HG03460 (cell line): ENCODE results near the gene CCDC57.

ENCODE experiments used
- ATAC-seq: cut with Tn5 transposase; IDR thresholded peaks from one replicate; pipeline ENCODE4 v1.9.1; 2021; ENCODE audit not compliant: unreplicated experiment

Gene CCDC57

DNA sequence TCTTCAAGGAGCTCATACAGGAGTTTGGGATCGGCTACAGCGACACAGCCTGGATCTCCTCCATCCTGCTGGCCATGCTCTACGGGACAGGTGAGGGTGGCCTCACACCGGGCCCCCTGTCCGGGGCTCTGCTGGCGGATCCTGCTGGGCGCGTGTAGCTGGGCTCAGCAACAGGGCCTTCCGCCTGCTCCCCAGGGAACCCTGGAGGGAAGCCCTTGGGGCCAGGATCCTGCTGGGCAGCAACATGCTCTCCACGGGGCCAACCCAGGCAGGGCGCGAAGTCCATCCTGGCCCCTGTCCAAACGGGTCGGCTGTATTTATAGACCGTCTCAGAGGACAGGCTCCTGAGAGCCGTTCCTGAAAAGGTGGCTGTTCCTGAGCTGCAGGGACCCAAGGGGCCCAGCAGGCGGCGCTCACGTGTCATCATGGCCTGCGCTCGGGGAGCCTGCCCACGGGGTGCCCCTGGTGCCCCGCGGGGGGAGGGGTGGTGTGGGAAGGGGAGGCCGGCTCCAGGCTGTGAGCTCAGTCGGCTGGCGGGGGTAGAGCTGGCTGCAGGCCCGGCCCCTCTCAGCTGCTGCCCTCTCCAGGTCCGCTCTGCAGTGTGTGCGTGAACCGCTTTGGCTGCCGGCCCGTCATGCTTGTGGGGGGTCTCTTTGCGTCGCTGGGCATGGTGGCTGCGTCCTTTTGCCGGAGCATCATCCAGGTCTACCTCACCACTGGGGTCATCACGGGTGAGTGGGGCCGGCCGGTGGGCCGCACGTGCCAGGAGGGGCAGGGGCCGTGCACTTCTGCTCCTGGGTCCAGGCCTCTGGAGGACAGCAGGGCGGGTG, 23.7 kb upstream of the CCDC57 start:
- no peak for ATAC-seq

DNA sequence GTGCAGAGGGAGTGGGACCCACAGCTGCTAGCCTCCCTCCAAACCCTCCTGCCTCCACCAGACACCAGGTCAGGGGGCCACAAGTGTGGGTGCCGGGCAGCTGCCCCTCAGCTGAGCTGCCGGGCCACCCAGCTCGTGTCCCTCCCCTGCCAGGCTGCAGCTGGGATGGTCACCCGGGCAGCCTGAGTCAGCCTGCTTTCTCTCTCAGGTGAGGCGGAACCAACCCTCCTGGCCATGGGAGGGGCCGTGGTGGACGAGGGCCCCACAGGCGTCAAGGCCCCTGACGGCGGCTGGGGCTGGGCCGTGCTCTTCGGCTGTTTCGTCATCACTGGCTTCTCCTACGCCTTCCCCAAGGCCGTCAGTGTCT, 23.1 kb upstream of the CCDC57 start:
- ATAC-seq = no peak

DNA sequence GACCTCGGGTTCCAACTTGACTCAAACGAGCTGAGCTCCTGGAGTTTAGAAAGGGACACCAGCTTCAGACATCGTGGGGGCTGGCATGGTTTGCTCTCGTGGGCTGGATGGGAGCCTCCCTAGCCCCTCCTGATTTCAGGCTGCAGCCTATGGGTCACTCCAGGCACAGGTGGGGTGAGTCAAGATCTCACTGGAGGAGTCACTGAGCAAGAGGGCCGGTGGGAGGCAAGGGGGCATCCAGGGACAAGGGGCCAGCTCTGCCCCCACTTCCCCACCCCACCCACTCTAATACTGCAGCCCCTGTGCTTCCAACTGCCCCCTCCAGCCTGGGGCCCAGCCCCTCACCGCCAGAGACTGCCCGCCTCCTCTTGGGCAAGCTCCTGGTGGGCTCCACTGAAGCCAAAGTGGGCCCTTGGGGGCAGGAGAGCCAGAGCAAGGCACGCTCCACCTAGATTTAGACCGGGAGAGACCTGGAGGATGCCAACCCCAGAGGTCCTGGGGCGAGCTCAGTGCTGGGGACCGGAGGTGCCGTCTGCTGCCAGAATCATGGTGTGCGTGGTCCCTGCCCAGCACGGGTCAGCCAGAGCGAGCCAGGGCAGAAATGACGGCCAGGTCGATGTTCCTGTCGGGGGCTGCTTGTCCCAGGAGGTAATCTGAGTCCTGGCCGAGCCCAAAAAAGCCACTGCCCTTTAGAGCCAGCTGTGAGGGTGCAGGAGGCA, 22.6 kb upstream of the CCDC57 start:
- ATAC-seq = no peak

DNA sequence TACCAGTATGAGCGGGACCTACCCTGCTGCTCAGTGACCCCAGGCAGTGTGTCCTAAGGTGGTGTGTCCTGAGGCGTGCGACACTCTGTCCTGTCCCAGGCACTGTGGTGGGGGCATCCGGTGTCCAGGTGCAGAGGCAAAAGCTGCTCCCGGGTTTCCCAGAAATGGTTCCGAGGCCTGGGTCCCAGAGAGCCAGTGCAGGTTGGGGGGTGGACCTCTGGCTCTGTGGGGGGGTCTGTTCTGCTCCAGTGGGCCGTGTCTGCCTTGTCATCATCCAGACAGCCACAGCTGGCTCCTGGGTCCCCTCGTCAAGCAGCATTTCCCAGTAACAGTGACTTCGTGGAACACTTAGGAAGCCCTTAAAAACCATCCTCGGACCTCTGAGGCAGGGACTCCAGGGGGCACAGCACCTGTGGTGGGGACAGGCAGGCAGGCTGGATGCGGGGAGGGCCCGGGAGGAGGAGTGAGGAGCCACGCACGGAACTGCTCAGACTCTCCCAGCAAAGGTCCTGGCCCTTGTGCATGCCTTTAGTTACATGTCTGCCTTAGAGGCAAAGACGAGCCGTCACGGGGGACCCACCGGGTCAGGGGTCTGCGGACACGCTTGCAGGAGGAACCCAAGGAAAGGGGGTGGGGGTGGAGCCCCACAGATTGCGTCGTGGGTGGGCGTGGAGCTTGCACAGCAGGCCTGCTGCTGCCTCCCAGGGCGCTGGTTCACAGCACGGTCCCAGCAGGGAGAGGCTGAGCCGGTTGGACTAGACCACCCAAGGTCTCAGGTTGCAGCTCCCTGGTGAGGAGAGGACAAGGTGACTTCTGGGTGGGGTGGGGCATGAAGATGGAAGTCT, 21.8 kb upstream of the CCDC57 start:
- ATAC-seq = no peak

DNA sequence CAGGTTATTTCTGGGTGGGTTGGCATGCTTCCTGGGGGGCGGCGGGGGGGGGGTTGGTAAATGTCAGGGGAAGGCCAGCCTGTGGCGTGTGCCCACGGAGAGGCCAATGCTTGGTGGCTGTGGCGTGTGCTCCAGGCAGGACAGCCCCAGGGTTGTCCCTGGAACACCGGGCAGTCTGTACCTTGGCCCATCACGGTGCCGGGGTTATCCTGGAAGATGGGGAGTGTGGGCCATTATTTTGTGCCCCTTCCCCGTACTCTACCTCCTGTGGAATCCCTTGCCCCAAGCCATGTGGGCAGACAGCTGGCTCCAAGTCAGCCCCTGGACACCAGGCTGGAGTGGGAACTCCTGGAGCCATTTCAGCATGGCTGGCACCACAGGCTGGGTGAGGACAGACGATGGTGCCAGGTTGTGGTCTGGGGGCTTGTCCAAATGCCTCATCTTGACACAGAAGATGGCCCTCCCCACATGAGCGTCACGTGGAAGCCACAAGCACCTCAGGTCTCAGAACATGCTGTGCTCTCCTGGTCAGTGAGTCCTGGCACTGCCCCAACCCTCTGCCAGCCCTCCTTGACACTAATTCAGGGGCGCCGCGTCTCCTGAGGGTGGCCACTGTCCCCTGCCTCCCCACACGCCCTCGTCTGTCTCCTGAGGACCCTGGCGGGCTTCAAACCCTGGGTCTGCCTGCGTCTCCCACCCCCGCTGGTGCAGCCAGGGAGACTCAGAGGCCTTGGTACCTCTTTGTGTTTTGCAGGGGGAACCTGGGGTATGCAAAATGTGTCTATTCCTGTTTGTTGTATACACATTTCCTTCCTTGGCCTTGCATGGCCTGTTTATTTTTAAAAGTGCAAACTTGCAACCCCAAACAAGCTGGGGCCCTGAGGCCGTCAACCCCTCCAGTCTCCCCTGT, 20.5 kb upstream of the CCDC57 start:
- ATAC-seq = no peak

DNA sequence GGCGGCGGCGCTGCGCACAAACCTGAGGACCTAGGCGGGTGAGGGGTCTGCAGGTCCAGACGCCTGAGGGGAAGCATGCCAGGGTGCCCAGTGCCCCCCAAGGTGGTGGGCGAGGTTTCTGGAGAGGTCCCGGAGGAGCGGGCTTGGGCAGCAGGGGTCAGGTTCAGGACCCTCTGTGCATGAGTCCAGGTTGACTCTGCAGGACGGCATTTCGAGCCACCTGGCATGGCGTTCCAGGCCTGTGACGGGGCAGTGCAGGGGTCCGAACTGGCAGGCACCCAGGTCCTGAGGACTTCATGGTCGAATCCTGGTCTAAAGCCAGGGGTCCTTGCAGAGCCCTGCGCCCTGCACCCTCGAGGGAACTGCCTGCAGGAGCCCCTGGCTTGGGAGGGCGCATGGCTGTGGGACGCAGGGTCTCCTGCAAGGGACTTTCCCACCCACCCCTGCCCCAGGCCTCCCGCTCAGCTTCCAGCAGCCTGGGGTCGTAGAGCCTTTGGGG, 19.7 kb upstream of the CCDC57 start:
- no peak for ATAC-seq

DNA sequence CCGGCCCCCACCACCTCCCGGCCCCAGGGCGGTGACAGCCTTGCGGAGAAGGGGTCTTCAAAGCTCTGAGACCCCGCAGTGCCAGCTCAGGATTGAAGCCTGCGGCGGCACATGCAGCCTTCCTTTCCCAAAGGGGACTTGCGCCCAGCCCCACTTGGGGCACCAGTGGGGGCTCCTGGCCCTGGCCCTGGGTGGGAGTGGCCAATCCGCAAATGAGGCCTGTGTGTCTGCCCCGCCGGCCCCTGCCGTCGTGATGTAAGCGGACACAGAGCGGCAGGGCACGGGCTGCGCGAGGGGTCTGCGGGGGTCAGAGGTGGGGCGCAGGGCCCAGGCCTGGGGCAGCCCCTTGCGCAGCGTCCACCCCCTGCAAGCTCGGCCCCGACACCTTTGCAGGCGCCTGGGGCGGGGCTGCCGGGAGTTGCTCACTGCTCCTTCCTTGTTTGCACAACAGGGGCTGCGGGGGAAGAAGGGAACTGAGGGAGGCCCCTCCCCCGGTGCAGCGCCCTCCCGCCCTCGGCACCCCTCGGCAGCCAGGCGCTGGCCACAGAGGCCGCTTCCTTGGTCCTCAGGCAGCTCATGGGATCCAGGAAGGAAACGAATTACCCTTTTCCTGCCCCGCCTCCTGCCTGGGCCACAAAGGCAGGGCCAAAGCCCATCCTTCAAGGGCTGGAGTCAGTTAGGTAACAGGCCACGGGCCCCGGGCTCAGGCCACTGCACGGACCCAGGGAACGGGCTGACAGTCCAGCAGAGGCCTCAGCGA, 19.1 kb upstream of the CCDC57 start:
- peak; percentile 2 for ATAC-seq

DNA sequence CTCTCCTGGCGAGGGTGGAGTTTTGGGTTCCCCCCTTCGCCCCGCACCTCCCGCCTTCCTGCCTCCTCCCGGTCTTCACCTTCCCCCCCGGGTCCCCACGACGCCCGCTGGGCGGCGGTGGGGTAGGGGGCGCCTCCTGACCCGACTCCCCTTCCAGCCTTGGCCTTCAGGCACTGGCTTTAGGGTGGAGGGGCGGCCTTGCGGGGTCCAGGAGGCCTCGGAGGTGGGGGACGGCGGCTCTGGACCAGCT, 18.6 kb upstream of the CCDC57 start:
- peak; percentile 13 for ATAC-seq

DNA sequence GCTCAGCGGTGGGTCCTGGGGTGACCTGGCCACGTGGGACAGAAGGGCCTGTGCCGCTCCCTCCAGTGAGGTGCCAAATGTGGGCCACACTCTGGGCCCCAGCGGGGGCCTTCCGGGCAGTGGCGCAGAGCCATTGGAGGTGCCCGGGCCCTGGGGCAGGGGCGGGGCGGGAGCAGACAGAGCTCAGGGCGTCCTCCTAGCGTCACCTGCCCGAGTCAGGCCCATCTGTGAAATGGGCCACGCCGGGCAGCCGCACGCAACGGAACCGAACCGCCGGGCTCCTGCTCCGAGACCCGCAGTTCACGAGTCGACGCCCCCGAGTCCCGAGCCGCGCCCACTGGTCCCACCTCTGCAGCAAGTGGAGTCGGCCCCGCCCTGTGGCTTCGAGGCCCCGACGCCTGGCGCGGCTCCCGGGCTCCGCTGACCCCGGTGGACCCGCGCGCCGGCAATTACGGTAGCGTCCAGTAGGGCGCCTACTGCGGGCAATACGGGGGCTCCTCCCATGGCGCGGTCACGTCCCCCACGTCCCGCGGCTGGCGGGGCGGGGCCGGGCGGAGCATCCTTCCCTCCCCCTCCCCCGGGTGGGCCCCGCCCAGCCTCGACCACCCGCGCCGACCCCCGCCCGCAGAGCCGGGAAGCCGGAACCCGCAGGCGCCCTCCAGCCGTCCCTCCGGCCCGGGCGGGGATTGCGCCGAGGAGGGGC, 18.1 kb upstream of the CCDC57 start:
- ATAC-seq = peak; percentile 35

DNA sequence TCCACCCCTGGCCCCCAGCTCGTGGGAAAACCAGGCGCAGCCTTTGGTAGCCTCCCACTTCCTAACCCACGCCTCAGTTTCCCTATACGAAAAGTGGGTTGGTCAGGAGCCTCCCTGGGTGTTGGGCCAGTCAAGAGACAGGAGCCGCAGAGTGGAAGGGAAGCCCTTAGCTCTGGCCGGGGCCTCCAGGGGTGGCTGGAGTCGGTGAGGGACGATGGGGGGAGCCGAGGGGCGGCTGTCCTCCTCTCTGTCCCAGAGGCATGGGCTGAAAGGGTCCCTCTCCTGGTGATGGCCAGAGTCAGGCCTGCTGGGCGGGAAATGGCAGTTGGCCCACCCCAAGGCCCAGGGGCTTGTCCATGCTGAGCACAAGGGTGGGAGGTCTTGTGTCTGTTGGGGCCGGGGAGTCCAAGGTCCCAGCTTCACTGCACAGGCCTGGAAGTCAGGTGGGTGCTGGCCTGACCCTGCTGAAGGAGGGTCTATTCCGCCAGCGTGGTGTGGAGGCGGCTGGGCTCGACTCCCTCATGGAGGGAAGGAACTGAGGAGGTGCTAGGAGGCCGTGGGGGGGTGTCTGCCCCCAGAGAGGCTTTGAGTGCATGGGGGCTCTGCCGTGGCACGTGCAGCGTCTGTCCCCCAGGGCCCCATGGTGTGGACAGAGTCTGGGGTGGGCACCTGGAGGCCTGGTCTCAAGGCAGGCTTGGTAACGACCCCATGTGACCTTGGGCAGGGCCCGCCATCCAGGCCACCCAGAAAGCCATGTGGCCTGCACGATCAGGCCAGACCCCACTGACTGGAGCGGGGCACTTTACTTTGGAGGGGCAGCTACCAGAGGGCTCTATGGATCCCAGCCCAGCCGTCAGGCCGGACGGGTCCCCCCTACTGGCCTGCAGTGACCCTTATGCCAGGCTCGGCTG, 17.3 kb upstream of the CCDC57 start:
- ATAC-seq = no peak

DNA sequence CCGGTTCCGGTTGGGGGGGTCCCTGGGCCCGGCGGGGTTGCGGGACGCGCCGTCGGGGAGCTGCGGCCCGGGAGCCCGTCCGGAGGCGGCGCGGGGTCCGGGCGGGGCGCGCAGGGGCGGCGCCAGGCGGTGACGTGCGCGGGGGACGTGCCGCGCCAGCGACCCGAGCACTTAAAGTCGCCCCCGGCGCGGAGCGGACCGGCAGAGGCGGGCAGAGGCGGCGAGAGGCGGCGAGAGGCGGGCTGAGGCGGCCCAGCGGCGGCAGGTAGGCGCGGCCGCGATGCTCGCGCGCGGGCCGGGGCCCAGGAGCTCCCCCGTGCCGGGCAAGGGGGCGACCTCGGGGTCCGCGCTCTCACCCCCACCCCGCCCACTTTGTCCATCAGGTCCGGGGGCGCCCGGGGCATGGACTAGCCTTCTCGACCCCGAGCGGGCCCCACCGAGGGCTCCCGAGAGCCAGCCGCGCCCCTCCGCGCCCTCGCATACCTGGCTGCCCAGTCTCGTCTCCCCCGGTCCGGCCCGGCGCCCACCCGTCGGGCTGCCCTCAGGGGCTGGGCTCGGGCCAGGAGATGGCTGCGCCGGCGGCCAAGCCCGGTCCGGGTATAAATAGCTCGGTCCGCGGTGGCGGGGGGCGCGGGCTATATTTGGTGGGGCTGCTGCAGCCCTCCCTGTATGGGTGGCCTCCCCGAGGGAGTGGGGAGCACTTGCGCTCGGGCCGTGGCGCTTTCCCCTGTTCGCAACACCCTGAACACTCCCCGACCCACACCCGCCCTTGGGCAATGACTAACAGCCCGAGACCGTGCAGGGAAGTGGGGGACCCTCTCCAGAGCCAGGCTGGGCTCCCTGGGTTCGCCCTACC, 16.4 kb upstream of the CCDC57 start, which contains the start of gene SLC16A3:
TSS of gene SLC16A3 (plus strand) at position 201 of the 856 bp plus-strand sequence. CDS start 6,967 bp downstream, outside the sequence.
- peak; percentile 42 for ATAC-seq

DNA sequence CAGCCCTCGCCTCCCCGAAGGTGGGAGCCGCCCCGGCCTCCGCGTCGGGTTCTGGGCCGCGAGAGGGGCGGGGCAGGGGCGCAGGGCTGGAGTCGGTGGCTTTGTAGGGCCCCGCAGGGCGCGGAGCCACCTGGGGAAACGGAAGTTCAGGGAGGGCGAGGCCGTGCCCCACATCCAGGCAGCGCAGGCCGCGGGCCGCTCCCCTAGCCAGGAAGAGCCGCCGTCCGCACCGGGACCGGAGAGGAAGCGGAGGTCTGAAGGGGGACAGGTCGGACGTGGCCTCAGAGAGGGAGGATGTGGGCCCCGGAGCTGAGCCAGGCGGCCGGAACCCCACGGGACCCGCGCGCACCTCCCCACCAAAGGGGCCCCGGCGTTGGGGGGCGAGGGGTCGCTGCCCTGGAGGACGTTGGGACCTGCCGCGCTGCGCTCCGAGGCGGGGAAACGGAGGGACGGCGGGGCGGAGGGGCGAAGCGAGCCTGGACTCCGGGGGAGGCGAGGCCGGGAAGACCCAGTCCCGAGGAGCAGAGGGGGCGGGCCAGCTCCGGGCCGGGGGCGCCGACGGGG, 15.7 kb upstream of the CCDC57 start:
- ATAC-seq = peak; percentile 32

DNA sequence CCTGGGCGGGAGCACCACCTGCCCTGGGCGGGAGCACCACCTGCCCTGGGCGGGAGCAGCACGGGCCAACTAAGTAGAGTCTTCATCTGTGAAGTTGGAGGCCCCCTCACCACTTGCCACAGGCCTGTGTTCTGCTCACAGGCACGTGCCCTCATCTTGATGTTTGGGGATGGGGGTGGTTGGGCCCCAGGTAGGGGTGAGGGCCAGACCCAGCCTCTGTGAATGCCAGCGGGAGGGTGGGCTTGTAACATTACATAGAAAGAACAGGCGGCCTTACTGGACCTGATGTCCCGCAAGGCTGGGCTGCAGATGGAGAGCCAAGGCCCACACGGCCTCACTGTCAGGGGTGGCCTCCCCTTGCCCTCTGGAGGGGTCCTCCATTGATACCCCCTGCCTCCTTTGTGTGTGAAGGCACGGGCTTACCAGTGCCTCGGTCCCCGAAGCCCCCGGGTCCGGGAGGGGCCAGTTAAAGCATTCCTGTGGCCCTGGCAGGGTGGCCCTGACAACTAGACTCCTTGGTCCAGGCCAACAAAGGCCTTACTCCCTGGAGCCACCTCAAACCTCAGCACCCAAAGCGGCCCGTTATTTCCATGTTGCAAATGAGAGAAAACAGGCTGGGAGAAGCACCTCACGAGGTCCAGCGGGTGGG, 15.1 kb upstream of the CCDC57 start:
- ATAC-seq = no peak

DNA sequence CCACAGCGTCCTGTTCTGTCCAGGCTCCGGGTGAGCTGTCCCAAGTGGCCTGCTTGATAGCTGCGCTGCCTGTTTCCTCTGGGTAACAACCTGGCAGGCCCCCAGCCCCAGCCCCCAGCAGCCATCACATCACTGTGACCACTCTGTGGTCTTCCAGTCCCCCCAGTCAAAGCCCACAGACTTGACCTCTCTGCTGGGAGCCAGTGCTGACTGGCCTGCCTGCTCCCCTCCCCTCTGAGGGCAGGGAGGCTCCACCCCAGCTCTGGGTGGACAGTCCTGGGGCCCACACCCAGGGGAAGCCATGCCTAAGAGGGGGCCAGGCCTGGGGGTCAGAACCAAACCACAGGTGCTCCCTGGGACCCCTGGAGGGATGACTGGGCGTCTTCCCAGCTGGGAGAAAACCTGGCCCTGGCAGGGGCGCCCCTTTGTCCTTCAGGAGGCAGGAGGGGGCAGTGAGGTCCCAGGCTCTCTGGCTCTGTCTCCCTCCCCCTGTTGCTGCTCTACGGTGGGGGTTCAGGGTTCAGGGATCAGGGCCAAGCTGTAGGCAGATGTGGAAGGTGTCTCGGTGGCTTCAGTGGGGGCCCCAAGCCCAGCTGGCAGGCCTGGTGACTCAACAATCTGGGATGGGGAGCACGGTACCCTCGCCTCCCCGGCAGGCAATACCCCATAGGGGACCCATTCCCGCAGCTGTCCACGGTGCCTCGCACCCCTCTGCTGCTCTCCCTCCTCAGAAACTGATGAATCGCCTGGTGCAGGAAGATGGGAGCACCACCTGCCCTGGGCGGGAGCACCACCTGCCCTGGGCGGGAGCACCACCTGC, 14.4 kb upstream of the CCDC57 start:
- no peak for ATAC-seq

DNA sequence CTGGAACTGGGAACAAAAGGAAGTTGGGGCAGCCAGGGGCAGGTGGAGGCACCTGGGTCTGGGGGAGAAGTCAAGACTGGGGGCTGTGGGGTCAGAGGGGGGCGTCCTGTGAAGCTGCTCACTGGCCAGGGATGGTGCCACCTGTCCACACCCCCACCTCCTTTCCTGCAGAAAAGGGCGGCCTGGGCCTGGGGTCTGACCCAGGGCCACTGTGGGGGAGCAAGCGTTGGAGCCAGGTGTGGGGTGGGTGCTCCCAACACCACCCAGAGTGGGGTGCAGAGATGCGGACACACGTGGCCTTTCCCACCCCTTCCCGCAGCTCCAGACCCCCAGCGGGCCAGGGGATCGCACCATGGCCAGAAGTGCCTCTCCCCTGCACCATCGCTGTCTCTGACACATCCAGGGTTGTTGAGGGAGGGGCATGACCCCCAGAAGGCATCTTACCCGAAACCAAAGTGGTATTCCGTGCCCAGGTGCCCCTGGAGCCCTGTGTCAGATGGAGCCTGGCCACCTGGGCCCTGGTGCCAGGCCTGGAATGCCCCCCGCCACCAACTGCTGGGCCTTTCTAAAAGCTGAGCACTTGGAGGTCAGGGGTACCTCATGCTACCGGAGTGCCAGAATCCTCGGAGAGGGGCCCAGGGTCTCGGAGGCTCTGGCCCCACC, 13.6 kb upstream of the CCDC57 start:
- no peak for ATAC-seq
